Liver (tissue), 9 donors: ENCODE results near the gene TEDC1. TPM values are rescaled to one million over a fixed set of nuclear protein-coding genes. Genes with fewer than 3 reads are reported as not detected.
A peak's percentile ranks its signal among the peaks of the same experiment; 100 is the strongest.

ENCODE experiments used
- DNase-seq: peaks from one replicate; pipeline ENCODE4 v3.0.0-alpha.2; 2017; ENCODE audit warnings: low spot score
- H3K27ac ChIP-seq, 2 donors: one replicate each; pipeline ENCODE4 v1.7.0; 2013; ENCODE audit warnings: inconsistent platforms in 2 of 2, low read length in 2 of 2, control low read depth in 1 of 2, low read depth in 1 of 2, mild to moderate bottlenecking in 1 of 2
- H3K27me3 ChIP-seq, 4 donors: one replicate each; pipeline versions ENCODE4 v1.6.1 to v1.7.0; 2013; ENCODE audit warnings: low read length in 3 of 4, inconsistent platforms in 1 of 4, mild to moderate bottlenecking in 1 of 4, moderate library complexity in 1 of 4; ENCODE audit not compliant: control insufficient read depth in 4 of 4, insufficient read depth in 4 of 4
- H3K36me3 ChIP-seq, 4 donors: one replicate each; pipeline versions ENCODE4 v1.6.1 to v1.7.0; 2013; ENCODE audit warnings: low read length in 3 of 4, mild to moderate bottlenecking in 3 of 4, low read depth in 1 of 4, moderate library complexity in 1 of 4; ENCODE audit not compliant: control insufficient read depth in 4 of 4, insufficient read depth in 3 of 4
- H3K4me1 ChIP-seq, 4 donors: one replicate each; pipeline versions ENCODE4 v1.6.1 to v1.7.0; 2013; ENCODE audit warnings: low read length in 3 of 4, mild to moderate bottlenecking in 3 of 4, moderate library complexity in 1 of 4; ENCODE audit not compliant: control insufficient read depth in 4 of 4, insufficient read depth in 4 of 4
- H3K4me3 ChIP-seq, 3 donors: one replicate each; pipeline versions ENCODE4 v1.6.1 to v1.7.0; 2013; ENCODE audit warnings: low read length in 3 of 3, control low read depth in 1 of 3, low read depth in 1 of 3, mild to moderate bottlenecking in 1 of 3
- H3K9ac ChIP-seq, 2 donors: one replicate each; pipeline ENCODE4 v1.7.0; 2013; ENCODE audit warnings: low read length in 2 of 2, mild to moderate bottlenecking in 2 of 2, moderate library complexity in 2 of 2, control low read depth in 1 of 2, low read depth in 1 of 2
- H3K9me3 ChIP-seq, 4 donors: one replicate each; pipeline versions ENCODE4 v1.6.1 to v1.7.0; 2013; ENCODE audit warnings: low read length in 3 of 4; ENCODE audit not compliant: control insufficient read depth in 4 of 4
- ATF3 ChIP-seq: IDR thresholded peaks from 2 replicates; pipeline ENCODE4 v1.6.1; 2016; ENCODE audit warnings: antibody characterized with exemption
- CTCF ChIP-seq: fragments of 150-350 bp; IDR thresholded peaks from 2 replicates; pipeline ENCODE4 v1.5.1; 2017; ENCODE audit warnings: improper control_type of control experiment, low read depth, low read length; ENCODE audit not compliant: missing input control
- EGR1 ChIP-seq, 2 donors: IDR thresholded peaks; 2 replicates each; pipeline ENCODE4 v1.6.1; 2016 to 2018; ENCODE audit warnings: antibody characterized with exemption in 2 of 2, low read depth in 2 of 2
- FOXA2 ChIP-seq: IDR thresholded peaks from 2 replicates; pipeline ENCODE4 v1.6.1; 2016; ENCODE audit warnings: antibody characterized with exemption
- GABPA ChIP-seq, 2 donors: IDR thresholded peaks in 1 of 2; conservative IDR thresholded peaks in 1 of 2; 2 replicates each; pipeline ENCODE4 v1.6.1; 2016; ENCODE audit warnings: antibody characterized with exemption in 2 of 2, mild to moderate bottlenecking in 1 of 2, moderate library complexity in 1 of 2
- HNF4A ChIP-seq, 2 donors: conservative IDR thresholded peaks; 2 replicates each; pipeline ENCODE4 v1.6.1; 2016; ENCODE audit warnings: antibody characterized with exemption in 2 of 2, mild to moderate bottlenecking in 2 of 2
- HNF4G ChIP-seq: IDR thresholded peaks from 2 replicates; pipeline ENCODE4 v1.6.1; 2016; ENCODE audit warnings: antibody characterized with exemption
- JUND ChIP-seq, 2 donors: IDR thresholded peaks; 2 replicates each; pipeline ENCODE4 v1.6.1; 2016; ENCODE audit warnings: antibody characterized with exemption in 2 of 2
- MAX ChIP-seq: IDR thresholded peaks from 2 replicates; pipeline ENCODE4 v1.6.1; 2016; ENCODE audit warnings: antibody characterized with exemption
- NR2F2 ChIP-seq: IDR thresholded peaks from 2 replicates; pipeline ENCODE4 v1.6.1; 2016; ENCODE audit warnings: antibody characterized with exemption
- RAD21 ChIP-seq, 2 donors: IDR thresholded peaks; 2 replicates each; pipeline ENCODE4 v1.6.1; 2016; ENCODE audit warnings: antibody characterized with exemption in 2 of 2, mild to moderate bottlenecking in 2 of 2
- REST ChIP-seq: IDR thresholded peaks from 2 replicates; pipeline ENCODE4 v1.6.1; 2016; ENCODE audit warnings: antibody characterized with exemption, mild to moderate bottlenecking
- RXRA ChIP-seq, 2 donors: IDR thresholded peaks; 2 replicates each; pipeline ENCODE4 v1.6.1; 2017 to 2018; ENCODE audit warnings: antibody characterized with exemption in 2 of 2, mild to moderate bottlenecking in 1 of 2
- SP1 ChIP-seq: IDR thresholded peaks from 2 replicates; pipeline ENCODE4 v1.6.1; 2018; ENCODE audit warnings: antibody characterized with exemption, mild to moderate bottlenecking
- YY1 ChIP-seq: IDR thresholded peaks from 2 replicates; pipeline ENCODE4 v1.6.1; 2016; ENCODE audit warnings: antibody characterized with exemption, mild to moderate bottlenecking
- ZBTB33 ChIP-seq: IDR thresholded peaks from 2 replicates; pipeline ENCODE4 v1.6.1; 2016; ENCODE audit warnings: antibody characterized with exemption
- WGBS: extraction: QIAGEN DNeasy Blood & Tissue Kit; methylation state at CpG from one replicate; pipeline ENCODE4 v1.1.7; 2013; 5-methylcytosine and 5-hydroxymethylcytosine counted together
- polyA plus RNA-seq, 2 donors: library from polyadenylated mRNA; stranded (reverse) in 1 of 2; unstranded in 1 of 2; fragments of 200-250 nt in 1 of 2; fragments of >200 nt in 1 of 2; fragmentation: Nextera tagmentation in 1 of 2; extraction: Ambion mirVana in 1 of 2; gene quantifications; one replicate each; pipeline versions ENCODE4 v1.2.1 to v1.2.3, GENCODE V29; 2013 to 2015
- total RNA-seq, 2 donors: library from RNA; depleted of rRNA; stranded (reverse); fragments of >200 nt; gene quantifications; one replicate each; pipeline ENCODE4 v1.2.3, GENCODE V29; 2014
- donor health status: healthy.
- donor health status: healthy.
- donor health status: healthy.
- donor health status: healthy.
- donor health status: healthy.

Gene TEDC1
- total and polyA plus RNA-seq, 4 donors, result 0.97 to 7.5 (median 3.2) TPM

- H3K4me1 ChIP-seq, result peaks cover 31 to 60% (median 43%) of the 10 kb centered on the region in 4 donors
- H3K36me3 ChIP-seq, result no peaks in the 10 kb centered on the region
- H3K27ac ChIP-seq, result peak overlapping the region; percentile 88 to 94
- H3K9ac ChIP-seq, result peak overlapping the region; percentile 60 to 64
- TF ChIP-seq EGR1 (IDR thresholded peaks at IDR 0.05; ENCODE audit: low read depth in 2 of 2) (peak in 1 of 2 donors; percentile 16), ZBTB33 (no peak), ATF3 (no peak), YY1 (peak; percentile 85), HNF4G (no peak), RXRA (IDR thresholded peaks at IDR 0.05) (peak; percentile 81 to 87), RAD21 (IDR thresholded peaks at IDR 0.05) (peak; percentile 7 to 29), NR2F2 (no peak), HNF4A (conservative IDR thresholded peaks at IDR 0.05) (peak; percentile 44 to 70), CTCF (no peak), REST (peak; percentile 56), GABPA (IDR thresholded peaks at IDR 0.05 in 1 of 2, conservative IDR thresholded peaks at IDR 0.05 in 1 of 2) (no peak), FOXA2 (no peak), SP1 (peak; percentile 60), MAX (no peak), JUND (IDR thresholded peaks at IDR 0.05) (no peak)
- no peaks in the 10 kb centered on the region for H3K27me3 ChIP-seq
- no peaks in the 10 kb centered on the region for H3K9me3 ChIP-seq
- no peak for DNase-seq
- peak overlapping the region in 2 of 3 donors; percentile 45 to 84 for H3K4me3 ChIP-seq
- 13% methylated on average over 21 of the region's 21 CpGs for WGBS
Measured at GRCh38 chr14:105476097-105476830, 14.8 kb upstream of the TEDC1 start.
